NOMO-1 treated with dmso at 0.1 percent for 144 hours (cell line): ENCODE measurements around the gene OTOS.

Source experiments
- DNase-seq: peaks from one replicate; lab custom pipeline; 2025; ENCODE audit not compliant: unreplicated experiment; lab: John Stamatoyannopoulos, UW

Gene OTOS

DNA sequence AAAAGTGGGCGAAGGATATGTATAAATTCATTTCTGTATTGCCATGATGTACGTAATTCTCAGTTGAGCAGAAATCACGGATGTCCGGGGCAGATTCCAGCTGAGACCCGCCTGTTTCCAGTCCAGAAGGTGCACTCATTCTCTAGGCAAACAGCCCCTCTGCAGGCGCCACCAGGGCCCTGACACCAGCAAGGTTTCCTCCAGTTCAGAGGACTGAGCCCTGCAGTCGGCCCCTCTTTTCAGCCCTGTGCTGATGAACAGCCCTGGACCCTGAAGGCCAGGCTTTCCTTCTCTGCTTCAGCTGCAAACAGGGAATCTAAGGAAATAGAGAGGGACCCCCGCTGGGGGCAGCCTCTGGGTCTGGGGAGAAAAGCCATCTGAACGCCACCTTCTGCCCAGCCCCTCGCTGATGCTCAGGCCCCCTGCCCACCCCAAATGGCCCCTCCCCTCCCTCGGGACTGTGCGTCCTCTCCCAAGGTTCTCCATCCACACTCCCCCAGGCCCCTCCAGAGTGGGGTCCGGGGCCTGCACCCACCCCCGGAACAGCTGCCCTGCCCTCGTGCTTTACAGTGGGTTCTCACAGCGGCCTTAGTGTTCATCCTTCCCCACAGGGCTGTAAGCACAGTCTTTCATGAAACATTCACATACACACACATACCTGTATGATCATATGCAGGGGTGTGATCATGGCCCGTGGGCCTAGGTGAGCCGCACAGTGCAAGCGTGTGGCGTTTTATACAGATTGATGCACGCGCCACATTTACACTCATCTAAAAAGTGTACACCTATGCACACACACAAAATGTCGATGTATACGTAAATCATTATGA lies 16.4 kb downstream of the OTOS start:
- DNase-seq, result no peak

DNA sequence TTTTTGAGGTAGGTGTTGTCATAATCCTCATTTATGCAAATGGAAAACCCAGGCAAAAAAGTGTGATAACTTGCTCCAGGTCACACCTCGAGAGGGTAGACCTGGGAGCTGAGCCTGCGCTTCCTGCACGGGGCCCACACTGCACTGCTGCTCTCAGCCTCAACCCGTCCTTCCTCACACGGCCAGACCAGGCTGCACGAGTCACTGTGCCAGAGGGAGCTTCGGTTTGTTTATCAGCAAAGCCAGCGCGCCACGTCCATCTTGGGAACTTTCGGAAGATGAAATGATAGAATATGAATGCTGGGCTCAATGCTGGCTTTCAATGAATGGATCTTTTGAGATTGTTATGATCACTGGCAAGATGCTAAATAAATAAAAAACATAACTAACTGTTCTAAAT lies 18.8 kb downstream of the OTOS start:
- no peak for DNase-seq

DNA sequence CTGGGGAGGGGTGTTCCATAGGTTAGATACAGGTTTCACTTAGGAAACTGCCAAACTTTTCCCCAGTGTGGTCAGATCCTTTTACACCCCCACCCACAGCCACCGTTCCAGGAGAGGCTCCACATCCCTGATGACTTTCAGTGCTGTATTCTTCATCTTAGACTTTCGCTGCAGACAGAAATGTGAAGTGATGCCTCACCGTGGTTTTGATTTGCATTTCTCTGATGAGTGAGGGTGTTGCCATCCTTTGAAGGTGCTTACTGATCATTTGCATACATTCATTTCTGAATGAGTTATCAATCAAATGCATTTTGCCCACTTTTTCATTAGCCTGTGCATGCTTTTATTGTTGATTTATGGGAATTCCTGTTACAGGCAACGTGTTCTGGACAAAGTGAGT lies 19.3 kb downstream of the OTOS start:
- DNase-seq, result no peak

DNA sequence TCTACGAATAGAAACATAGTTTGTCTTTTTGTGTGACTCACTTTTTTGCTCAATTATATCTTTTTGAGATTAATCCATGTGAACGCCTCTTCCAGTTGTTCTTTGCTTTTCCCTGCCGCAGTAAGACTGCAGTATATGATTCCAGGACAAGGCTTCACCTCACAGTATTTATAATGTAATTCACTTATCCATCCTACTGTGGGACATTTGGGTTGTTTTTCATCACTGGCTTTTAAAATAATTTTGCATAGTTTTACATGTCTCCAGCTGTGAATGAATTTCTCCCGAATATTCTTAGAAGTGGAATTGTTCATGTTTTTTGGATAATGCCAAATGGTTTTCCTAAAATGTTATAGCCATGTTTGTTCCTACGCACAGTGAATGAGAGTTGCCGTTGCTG lies 26.2 kb downstream of the OTOS start:
- no peak for DNase-seq

DNA sequence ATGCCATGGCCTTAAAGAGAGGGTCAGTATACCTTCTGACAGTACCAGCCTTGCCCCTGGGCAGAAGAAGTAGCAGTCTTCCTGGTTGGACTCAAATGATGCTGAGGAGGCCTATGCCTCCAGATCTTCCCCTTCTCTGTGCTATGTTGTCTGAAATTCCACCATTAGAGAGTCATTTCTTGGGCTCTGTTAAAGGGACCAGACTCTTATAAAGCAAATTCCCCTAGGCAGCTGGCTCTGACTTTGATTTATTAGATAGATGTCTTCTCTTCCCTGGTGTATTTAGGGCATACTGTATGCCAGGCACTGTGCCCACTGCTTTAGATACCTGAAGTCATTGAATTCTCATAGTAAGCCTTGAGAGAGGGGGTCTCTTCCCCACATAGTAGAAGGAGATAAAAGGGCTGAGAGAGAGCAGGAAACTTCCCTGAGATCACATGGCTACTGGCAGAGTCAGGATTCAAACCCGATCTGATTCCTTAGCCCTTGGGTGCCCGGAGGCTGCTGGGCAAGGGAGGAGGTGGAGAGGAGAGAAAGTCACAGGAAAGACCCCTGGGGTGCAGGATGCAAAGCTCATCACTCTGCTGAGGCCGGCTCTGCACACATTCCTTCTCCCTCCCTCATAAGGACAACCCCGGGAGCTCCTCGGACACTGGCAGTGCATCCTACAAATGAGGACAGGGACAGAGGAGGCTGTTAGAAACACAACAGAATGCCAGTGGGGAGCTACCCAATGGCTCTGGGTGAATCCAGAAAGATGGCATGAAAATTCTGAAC lies 27.4 kb downstream of the OTOS start:
- DNase-seq, result no peak

DNA sequence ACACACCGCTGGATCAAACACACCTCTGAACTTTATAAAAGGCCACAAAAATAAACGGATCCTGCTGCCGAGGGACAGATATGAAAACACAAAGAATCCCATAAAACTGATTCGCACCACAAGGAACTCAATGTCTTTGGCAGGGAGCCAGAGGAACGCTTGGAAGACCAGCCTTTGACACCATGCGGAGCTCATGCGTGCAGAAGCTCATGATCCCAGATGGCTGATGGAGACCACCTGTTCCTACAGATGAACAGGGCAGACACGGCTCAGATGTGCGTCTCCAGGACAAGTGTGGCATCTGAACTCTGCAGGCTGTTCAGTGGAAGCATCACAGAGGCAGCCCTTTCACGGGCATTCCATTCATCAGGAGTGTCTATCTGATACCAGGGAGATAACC lies 29.2 kb downstream of the OTOS start:
- DNase-seq, result no peak

DNA sequence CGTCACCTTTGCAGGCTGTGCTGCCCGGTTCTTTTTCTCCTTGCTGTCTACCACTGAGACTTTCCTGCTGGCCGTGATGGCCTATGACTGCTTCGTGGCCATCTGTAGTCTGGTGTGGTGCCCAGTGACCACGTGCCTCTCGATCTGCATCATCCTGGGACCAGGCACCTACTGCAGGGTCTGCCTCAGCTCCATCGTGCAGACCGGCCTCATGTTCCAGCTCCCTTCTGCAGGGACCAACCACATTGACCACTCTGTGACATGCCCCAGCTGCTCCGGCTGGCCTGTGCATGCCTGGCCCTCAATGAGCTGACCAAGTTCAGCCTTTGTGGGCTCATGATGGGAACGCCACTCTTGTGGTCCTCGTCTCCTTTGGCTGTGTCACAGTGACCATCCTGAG lies 31.1 kb downstream of the OTOS start:
- no peak for DNase-seq

DNA sequence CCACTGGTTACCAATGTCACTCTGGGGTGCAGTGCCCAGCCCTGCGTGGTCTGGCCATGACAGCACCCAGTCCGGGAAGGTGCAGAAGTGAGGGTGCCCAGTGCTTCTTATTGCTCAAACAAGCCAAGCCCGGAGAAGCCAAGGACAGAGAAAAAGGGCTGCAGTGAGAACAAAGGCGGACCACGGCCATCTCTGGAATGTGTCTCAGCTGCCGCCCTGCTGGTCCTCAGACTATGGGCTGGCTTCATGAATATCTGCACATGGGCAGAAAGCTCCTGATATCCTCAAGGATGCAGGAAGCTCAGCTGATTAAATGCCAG lies 33.0 kb downstream of the OTOS start:
- DNase-seq, result no peak

DNA sequence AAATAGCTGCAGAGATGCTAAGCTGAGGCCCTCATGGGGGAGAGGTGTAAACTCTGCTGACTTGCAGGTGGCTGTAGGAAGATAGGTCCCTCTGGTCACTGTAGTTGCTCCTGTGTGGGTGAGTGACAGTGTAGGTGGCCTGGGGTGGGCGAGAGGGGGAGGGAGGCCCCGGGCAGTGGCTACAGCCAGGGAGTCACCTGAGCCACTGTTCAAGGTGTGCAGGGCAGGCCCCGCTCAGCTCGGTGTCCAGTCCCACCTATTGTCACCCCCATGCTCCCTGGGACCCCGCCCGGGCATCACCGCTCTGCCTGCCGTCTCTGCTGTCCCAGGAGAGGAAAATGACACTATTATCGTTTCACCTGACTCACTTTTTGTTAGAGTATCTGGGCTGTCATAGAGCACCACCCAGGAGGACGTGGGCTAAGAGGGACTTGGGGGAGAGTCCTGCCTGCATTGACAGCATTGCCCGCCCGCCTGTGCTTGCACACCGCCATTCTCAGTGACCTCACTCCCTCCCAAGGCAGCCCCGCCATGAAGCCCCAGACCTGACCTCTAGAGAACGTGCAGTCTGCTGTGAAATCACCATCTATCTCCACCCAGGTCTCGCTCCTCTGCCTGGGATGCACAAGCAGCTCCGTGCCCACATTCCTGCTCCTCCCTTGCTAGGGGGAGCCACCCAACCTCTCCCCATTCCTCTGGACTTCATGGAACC lies 33.5 kb downstream of the OTOS start:
- no peak for DNase-seq

DNA sequence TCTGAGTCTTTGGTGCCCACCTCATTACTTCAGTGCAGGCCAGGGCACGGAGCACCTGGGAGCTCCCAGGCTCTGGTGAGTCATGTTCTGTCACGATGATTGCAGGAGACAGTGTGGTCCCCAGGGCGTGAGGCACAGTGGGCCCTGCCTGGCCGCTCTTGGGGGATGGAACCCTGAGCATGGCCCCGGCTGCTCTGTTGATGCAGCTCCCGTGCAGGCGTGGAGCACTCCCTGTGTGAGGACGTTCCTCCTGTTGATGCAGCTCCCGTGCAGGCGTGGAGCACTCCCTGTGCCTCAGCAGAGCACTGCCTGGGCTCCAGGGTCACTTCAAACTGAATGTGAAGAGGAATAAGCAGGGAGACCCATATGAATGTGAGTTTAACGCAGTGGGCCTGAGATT lies 34.5 kb downstream of the OTOS start:
- DNase-seq, result no peak

DNA sequence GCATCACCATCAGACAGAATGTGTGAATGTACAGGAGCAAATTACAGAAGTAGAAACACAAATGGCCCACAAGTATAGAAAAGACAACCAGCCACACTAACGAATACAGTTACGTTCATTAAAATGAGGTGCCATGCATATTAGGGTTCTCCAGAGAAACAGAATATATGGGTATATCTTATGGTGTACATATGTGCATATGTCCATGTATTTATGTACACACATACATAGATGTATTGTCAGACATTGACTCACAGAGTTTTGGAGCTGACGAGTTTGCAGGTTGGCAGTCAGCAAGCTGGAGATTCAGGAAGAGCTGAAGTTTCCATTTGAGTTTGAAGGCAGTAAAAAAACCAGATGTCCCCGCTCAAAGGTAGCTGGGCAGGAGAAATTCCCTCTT lies 37.3 kb downstream of the OTOS start:
- no peak for DNase-seq

DNA sequence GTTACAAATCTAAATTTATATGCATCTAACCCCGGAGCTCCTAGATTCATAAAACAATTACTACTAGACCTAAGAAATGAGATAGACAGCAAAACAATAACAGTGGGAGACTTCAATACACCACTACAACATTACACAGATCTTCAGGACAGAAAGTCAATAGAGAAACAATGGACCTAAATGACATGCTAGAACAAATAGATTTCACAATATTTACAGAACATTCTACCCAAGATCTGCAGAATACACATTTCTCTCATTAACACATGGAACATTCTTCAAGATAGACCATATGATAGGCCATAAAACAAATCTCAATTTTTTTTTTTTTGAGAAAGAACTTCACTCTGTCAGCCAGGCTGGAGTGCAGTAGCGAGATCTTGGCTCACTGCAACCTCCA lies 42.1 kb downstream of the OTOS start:
- no peak for DNase-seq

DNA sequence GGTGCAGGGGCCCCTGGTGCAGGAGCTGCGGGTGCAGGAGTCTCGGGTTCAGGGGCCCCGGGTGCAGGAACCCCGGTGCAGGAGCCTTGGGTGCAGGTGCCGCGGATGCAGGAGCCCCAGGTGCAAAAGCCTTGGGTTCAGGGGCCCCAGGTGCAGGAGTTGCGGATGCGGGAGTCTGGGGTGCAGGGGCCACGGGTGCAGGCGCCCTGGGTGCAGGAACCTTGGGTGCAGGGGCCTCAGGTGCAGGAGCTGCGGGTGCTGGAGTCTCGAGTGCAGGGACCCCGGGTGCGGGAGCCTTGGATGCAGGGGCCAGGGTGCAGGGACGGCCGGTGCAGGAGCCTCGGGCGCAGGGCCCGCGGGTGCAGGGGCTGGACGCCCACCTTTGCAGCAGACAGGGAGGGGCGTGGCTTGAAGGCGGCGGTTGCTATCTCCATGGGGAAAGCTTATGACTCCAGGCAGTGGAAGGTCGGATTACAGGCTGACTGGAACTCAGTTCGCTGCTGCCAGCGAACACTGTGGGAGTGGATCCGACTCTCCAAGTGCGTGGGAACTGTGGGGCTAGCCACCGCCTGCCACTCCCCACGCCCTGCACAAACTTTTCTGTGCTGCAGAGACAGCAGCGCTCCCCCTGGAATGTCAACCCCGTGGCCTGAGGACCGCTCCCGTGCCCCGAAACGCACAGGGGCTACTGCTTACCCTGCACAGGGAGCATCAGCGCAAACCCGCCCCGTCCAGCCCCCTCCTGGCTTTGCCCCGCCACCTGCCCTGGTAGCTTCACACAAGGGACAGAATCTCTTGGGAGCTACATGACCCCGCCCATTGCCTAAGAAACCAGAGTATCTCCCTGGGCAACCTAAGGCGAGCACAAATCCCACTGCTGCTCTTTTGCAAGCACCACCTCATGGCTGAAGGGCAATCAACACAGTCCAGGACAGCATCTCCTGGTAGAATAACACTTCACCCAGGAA lies 44.6 kb downstream of the OTOS start:
- DNase-seq, result no peak

DNA sequence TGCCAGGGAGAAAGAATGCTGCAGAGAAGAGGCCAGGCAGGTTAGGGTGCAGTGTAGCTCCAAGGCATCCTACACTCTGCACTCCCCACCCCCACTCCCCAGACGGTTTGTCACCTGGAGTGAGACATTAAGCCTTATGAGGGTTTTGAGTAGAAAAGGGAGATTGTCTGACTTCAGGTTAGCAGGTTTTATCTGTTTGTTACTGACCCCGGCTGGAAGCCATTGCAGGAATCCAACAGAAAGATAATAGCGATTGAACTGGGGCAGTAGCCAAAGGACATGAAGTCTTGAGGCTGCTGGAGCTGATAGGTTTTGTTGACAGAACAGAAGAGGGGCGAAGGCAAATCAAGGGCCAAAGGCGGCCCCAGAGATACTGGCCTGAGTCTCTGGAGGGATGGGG lies 51.2 kb downstream of the OTOS start:
- DNase-seq, result no peak
